MV-4-11 (cell line): ENCODE data around the gene MEIOSIN.
"Not testable (repeated sequence)": the region's sequence is repeated elsewhere in the genome, so short reads cannot be mapped to it uniquely, and the experiment has no call there.

Source experiments
- DNase-seq: peaks from one replicate; lab custom pipeline; 2025; lab: John Stamatoyannopoulos, UW

MEIOSIN gene

DNA sequence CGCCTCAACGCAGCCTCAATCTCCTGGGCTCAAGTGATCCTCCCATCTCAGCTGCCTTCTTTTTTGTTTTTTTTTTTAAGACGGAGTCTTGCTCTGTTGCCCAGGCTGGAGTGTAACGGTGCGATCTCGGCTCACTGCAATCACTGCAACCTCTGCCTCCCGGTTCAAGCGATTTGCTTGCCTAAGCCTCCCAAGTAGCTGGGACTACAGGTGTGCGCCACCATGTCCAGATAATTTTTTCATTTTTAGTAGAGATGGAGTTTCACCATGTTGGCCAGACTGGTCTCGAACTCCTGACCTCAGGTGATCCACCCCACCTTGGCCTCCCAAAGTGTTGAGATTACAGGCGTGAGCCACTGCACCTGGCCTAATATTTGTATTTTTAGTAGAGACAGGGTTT lies 13.2 kb upstream of the MEIOSIN start:
- DNase-seq: not testable (repeated sequence)

DNA sequence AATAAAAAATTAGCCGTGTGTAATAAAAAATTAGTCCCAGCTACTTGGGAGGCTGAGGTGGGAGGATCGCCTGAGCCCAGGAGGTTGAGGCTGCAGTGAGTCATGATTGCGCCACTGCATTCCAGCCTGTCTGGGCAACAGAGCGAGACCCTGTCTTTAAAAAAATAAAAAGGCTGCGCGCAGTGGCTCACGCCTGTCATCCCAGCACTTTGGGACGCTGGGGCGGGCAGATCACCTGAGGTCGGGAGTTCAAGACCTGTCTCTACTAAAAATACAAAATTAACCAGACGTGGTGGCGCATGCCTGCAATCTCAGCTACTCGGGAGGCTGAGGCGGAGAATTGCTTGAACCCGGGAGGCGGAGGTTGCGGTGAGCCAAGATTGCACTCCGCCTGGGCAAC lies 4.6 kb upstream of the MEIOSIN start:
- DNase-seq: not testable (repeated sequence)

DNA sequence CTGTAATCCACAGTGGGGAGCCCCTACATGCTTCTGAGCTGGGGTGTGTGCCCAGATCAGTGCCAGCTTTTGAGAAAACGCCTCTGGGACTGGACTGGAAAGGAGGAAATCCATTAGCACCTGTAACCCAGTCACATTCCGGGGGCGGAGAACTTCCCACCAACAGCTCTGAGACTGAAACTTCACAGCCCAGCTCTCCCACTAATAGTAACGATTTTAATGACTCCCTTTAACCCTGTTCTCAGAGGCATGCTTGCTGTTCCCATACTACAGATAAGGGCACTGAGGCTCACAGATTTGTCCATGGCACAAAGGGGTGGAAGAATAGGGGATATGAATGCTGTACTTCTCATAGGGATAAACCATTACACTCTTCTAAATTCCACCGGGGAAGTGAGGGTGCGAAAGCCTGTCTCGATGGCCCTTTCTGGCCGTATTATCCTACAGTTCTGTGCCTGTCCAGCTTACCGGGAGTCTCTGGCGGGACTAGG lies 3.4 kb upstream of the MEIOSIN start:
- no peak for DNase-seq

DNA sequence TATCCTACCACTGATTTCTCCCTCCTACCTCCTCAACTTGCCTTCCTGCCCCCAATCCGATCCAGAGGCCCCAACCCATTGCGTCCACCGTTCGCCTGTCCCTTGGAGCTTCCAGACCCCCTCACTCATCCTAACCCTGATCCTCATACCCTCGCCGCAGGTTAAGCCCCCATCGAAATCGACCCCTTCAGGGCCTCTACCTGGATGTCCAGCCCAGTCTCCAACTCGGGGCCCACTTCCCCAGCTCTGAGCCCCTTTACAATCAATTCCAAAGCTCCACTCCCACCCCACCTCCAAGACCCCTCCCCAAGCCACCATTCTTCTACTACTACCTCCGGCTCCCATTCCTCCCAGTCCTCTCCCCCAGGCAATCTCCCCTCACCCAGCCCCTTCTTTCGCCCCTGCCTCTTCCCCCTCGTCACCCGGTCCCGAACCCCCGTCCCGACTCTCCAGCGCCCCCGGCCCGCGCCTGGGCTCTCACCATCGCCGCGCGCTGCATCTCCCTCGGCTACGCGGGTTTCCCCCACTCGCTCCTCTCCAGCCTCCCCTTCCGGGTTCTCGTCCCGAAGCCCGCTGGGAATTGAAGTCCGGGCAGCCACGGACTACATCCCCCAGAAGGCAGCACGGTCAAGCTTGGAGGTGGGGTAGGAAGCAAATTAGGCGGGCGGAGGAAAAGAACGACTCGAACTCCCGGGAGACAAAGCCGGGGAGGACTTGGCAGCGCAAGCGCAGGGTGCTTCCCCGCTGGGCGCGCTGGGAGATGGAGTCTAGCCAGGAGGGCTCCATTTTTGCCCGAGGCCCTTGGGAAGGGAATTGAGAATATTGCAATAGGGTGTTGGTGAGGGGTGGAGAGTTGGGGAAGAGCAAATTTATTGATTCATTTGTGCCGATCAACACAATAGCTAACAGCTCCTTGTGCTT lies 2.6 kb upstream of the MEIOSIN start, which contains the start of gene FBXO46:
Gene FBXO46, minus strand, starts transcription at position 529 of the 921 bp plus-strand sequence. CDS start 17,401 bp downstream, outside the sequence.
- DNase-seq: peak; percentile 99

DNA sequence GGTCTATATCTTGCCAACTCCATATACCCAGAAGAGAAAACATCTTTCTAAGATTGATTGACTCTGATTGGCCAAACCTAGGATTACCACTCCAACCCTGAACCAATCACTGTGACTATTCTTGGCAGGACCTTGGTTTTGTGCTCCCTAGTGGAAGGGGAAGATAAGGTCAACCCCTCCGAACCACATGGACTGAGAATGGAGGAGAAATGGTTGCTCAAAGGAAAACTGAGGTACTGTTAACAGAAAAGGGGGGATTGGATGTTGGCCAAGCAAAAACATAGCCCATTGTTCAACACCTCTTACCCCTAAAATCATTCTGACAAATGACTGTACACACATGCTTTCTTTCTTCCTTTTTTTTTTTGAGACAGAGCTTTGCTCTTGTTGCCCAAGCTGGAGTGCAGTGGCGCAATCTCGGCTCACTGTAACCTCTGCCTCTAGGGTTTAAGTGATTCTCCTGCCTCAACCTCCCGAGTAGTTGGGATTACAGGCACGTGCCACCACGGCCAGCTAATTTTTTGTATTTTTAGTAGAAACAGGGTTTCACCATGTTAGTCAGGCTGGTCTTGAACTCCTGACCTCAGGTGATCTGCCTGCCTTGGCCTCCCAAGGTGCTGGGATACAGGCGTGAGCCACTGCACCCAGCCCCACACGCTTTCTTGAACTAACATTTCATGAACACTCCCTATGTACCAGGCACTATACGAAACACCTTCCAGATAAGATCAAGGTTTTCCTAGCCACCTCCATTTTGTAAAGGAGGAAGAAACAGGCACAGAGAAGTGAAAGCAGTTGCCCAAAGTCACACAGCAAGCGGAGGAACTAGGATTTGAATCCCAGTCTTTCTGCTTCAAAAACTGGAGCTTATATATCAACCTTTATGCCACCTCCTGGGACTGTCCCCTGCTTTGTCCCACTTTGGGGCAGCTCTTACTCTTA lies 6.5 kb downstream of the MEIOSIN start:
- peak; percentile 89 for DNase-seq

GRCh38 chr19:45742969-45743368 lies 9.7 kb downstream of the MEIOSIN start:
- no peak for DNase-seq

DNA sequence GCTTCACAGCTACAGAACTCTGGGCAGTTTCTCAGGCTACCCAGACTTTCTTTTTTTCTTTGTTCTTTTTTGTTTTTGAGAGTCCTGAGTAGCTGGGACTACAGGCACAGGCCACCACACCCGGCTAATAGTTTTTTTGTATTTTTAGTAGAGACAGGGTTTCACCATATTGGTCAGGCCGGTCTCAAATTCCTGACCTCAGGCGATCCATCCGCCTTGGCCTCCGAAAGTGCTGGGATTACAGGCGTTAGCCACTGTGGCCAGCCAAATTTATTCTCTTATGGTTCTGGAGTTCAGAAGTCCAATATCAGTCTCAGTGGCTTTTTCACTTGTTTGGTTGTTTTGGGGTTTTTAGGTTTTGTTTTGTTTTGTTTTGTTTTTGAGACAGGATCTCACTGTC lies 12.4 kb downstream of the MEIOSIN start:
- no peak for DNase-seq

GRCh38 chr19:45746866-45747265 lies 13.6 kb downstream of the MEIOSIN start:
- DNase-seq: no peak

DNA sequence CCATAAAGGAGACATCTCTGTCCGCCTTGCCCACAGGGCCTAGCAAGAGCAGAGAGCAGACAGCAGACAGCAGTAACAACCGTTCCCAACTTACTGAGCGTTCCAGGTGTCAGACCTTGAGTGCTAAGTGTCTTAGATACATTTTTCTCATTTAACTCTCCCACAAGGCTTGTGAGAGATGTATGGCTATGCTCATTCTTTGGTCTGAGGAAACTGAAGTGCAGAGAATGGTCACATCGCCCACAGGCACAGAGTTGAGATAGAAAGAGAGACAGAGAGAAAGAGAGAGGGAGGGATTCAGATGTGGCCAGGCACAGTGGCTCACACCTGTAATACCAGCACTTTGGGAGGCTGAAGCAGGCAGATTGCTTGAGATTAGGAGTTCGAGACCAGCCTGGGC lies 14.3 kb downstream of the MEIOSIN start:
- no peak for DNase-seq

- DNase-seq: not testable (repeated sequence)
Measured at GRCh38 chr19:45751483-45751882, 18.2 kb downstream of the MEIOSIN start.

DNA sequence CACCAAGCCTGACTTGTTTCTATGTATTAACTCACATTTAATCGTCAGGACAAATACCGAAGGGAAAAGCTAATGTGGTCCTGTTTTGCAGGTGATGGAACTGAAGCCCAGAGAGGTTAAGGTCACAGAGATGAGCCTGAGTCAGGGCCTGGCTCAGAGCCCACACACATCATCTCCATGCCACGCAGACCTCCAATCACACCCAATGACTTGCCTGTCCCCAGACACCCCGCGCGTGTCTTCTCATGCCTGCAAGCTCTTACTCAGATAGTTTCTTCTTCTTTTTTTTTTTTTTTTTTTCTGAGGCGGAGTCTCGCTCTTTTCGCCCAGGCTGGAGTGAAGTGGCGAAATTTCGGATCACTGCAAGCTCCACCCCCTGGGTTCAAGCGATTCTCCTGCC lies 19.4 kb downstream of the MEIOSIN start:
- DNase-seq: peak; percentile 52

- DNase-seq: no peak
Measured at GRCh38 chr19:45753548-45753947, 20.3 kb downstream of the MEIOSIN start.

DNA sequence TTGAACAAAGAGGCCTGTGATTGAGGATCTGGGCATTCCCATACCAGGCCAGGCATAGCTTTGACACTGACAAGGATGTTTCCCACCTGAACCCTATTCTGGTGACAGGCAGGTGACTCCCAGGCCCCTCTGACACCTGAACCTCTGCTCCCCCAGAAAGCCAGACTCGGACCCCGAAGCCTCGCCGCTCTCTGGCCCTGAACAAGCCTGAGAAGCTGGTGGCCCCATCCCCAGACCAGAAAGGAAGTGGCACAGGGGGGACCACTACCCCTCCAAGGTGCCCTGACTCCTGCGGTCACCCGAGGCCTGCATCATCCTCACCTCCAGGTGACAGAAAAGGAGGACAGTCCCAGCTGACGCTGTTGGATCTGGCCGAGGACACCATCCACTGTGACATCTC lies 21.1 kb downstream of the MEIOSIN start:
- no peak for DNase-seq

GRCh38 chr19:45757695-45758094 lies 24.5 kb downstream of the MEIOSIN start:
- DNase-seq: no peak

DNA sequence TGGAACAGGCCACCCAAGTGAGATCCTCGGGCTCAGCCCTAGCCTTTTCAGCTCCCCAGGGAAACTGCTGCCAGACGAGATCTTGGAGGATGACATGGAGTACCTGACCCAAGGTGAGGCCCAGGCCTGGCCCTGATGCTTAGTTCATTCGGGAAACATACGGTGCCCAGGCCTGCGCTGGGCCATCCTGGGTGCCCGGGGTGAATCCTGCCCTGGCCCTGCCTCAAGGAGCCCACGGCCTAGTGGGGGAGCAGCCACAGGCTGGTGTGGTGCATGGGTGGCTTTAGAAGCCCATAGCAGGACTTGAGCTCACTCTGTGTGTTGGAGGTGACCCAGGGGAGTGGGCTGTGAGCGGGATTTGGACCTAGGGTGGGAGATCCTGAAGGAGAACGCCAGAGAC lies 25.7 kb downstream of the MEIOSIN start:
- DNase-seq: no peak

GRCh38 chr19:45761714-45762113 lies 28.5 kb downstream of the MEIOSIN start:
- no peak for DNase-seq

GRCh38 chr19:45762870-45763631 lies 29.8 kb downstream of the MEIOSIN start:
- no peak for DNase-seq

DNA sequence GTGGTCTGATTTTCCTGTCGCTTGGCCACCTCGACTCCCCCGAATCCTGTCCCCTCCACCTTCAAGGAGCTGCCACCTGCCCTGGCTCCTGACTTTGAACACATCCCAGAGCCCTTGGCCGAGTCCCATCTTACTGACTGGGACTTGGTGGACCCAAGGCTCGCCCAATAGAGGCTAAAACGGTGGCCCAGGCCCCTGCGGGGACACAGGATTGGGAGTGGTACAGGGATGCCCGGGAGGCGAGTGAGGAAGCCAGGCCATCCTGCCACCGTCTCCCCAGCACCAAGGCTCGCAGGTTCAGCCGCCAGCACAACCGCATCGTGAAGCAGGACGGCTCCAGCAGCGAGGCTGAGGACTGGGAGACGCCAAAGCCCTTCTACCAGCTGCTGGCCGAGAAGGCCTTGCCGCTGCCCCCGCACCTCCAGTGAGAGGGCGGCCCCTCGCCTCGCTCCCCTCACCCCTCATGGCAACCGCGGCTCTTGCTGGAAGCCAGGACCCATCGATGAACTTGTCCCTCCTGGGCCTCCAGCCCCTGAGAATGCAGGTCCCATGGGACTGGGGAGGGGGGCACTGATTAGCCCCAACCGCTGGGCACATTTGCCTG lies 30.6 kb downstream of the MEIOSIN start:
- DNase-seq: no peak

GRCh38 chr19:45764475-45764874 lies 31.2 kb downstream of the MEIOSIN start:
- no peak for DNase-seq

DNA sequence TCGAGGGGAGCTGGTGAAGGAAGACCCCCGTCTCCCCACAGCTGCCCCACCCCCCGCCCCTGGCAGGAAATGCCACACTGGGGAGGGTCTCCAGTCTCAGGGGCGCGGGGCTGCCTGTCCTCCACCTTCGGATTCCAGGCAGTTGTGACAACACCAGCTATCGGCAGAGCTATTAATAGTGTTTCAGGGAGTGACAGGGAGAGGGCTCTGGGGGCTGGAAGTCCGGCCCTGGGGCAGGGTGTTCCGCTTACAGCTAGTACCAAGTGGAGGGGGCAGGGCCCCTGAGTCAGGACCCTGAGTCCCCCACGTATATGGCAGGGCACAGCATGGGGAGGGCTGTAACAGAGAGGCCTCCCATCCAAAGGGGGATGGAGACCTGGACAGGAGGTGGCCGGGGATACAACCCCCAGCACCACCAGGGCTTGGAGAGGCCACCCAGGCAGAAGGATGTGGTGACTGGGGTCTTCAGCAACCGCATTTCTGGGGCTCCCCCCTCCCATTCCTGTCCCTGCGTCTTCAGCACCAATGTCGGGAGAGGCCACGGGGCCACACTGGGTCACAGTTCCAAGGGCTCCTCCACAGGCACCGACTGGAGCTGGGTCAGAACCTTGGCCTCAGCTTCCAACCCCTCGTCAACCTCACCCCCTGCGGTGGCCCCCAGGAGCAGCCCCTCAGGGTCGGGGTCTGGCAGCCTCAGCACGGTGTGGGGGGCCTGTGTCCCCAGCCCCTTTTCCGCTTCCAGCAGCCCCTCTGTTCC lies 31.9 kb downstream of the MEIOSIN start:
- DNase-seq: no peak
